Measurements from ENCODE around the gene DDX53. TPM values are rescaled to one million over a fixed set of nuclear protein-coding genes. Genes with fewer than 3 reads are reported as not detected.

DDX53 gene
- polyA plus RNA-seq, 1 experiment: not detected

- POLR2A ChIA-PET: no interaction called here
- no peak for DNase-seq (ENCODE audit: low read depth, low spot score)
- H3K9me3 ChIP-seq (ENCODE audit: control insufficient read depth, insufficient read depth, low read length): no peaks in the 10 kb centered on the region
- CTCF ChIA-PET: no interaction called here
- no peak for TF ChIP-seq CTCF (IDR thresholded peaks at IDR 0.05; ENCODE audit: low read depth, low read length)
- H3K27me3 ChIP-seq (ENCODE audit: control insufficient read depth, insufficient read depth, low read length): no peaks in the 10 kb centered on the region
- no peak overlapping the region for H3K27ac ChIP-seq (ENCODE audit: low read depth, low read length)
- no peak overlapping the region for H3K4me3 ChIP-seq (ENCODE audit: low read depth, low read length)
These were observed 25.1 kb upstream of the DDX53 start for GRCh38 chrX:22974616-22975015.

- POLR2A ChIA-PET: no interaction called here
- H3K4me3 ChIP-seq (ENCODE audit: low read depth, low read length): no peak overlapping the region
- no peaks in the 10 kb centered on the region for H3K9me3 ChIP-seq (ENCODE audit: control insufficient read depth, insufficient read depth, low read length)
- CTCF ChIA-PET: no interaction called here
- no peak overlapping the region for H3K27ac ChIP-seq (ENCODE audit: low read depth, low read length)
- DNase-seq (ENCODE audit: low read depth, low spot score): no peak
- no peak for TF ChIP-seq CTCF (IDR thresholded peaks at IDR 0.05; ENCODE audit: low read depth, low read length)
- H3K27me3 ChIP-seq (ENCODE audit: control insufficient read depth, insufficient read depth, low read length): no peaks in the 10 kb centered on the region
These were observed 24.0 kb upstream of the DDX53 start for GRCh38 chrX:22975786-22976185.

- POLR2A ChIA-PET: no interaction called here
- no peak overlapping the region for H3K4me3 ChIP-seq (ENCODE audit: low read depth, low read length)
- no peak for TF ChIP-seq CTCF (IDR thresholded peaks at IDR 0.05; ENCODE audit: low read depth, low read length)
- H3K27me3 ChIP-seq (ENCODE audit: control insufficient read depth, insufficient read depth, low read length): no peaks in the 10 kb centered on the region
- H3K9me3 ChIP-seq (ENCODE audit: control insufficient read depth, insufficient read depth, low read length): no peaks in the 10 kb centered on the region
- H3K27ac ChIP-seq (ENCODE audit: low read depth, low read length): no peak overlapping the region
- DNase-seq (ENCODE audit: low read depth, low spot score): no peak
- CTCF ChIA-PET: interaction anchor here (0.7 kb wide), 1 partner anchor 73 kb away, joined by 4 read pairs; no protein-coding TSS in a partner anchor
These were observed 13.8 kb upstream of the DDX53 start for GRCh38 chrX:22985958-22986357.

GRCh38 chrX:22987452-22987851 lies 12.3 kb upstream of the DDX53 start:
- Histone ChIP-seq H3K27me3 (ENCODE audit: control insufficient read depth, insufficient read depth, low read length) (no peaks in the 10 kb centered on the region), H3K27ac (ENCODE audit: low read depth, low read length) (no peak overlapping the region), H3K4me3 (ENCODE audit: low read depth, low read length) (no peak overlapping the region), H3K9me3 (ENCODE audit: control insufficient read depth, insufficient read depth, low read length) (no peaks in the 10 kb centered on the region)
- TF ChIP-seq CTCF (IDR thresholded peaks at IDR 0.05; ENCODE audit: low read depth, low read length): no peak
- DNase-seq (ENCODE audit: low read depth, low spot score): no peak
- ChIA-PET POLR2A (no interaction called here), CTCF (no interaction called here)

GRCh38 chrX:23003116-23003515 lies 3.4 kb downstream of the DDX53 start:
- TF ChIP-seq CTCF (IDR thresholded peaks at IDR 0.05; ENCODE audit: low read depth, low read length): no peak
- DNase-seq (ENCODE audit: low read depth, low spot score): no peak
- POLR2A ChIA-PET: no interaction called here
- CTCF ChIA-PET: no interaction called here
- Histone ChIP-seq H3K4me3 (ENCODE audit: low read depth, low read length) (no peak overlapping the region), H3K27me3 (ENCODE audit: control insufficient read depth, insufficient read depth, low read length) (no peaks in the 10 kb centered on the region), H3K27ac (ENCODE audit: low read depth, low read length) (no peak overlapping the region), H3K9me3 (ENCODE audit: control insufficient read depth, insufficient read depth, low read length) (no peaks in the 10 kb centered on the region)

All from AG04450 (cell line).